ENCODE data around the gene TTC34. TPM values are rescaled to one million over a fixed set of nuclear protein-coding genes. Genes with fewer than 3 reads are reported as not detected.

Gene TTC34
- total RNA-seq, 1 experiment from 2014 or later, result 0.79 TPM

- POLR2A ChIA-PET, result no interaction called here
- no peaks in the 10 kb centered on the region for H3K36me3 ChIP-seq (ENCODE audit: control insufficient read depth, insufficient read depth, low read length)
- no peak overlapping the region for H3K4me3 ChIP-seq (ENCODE audit: low read depth, low read length)
- Mint-ChIP-seq H3K36me3 (ENCODE audit: insufficient read depth, unreplicated experiment) (no peaks in the 10 kb centered on the region), H3K4me1 (ENCODE audit: low read depth, unreplicated experiment) (no peaks in the 10 kb centered on the region), H3K9me3 (ENCODE audit: unreplicated experiment) (no peaks in the 10 kb centered on the region), H3K27ac (ENCODE audit: unreplicated experiment) (no peak overlapping the region), H3K27me3 (ENCODE audit: insufficient read depth, unreplicated experiment) (peaks cover 9% of the 10 kb centered on the region), H3K4me3 (ENCODE audit: unreplicated experiment) (no peak overlapping the region)
- no peak for DNase-seq
- no peaks in the 10 kb centered on the region for H3K27me3 ChIP-seq (replicated peaks; ENCODE audit: control insufficient read depth, insufficient read depth, low read length)
- CTCF ChIA-PET, result interaction anchor here (0.5 kb wide), 1 partner anchor 235 kb away, joined by 3 read pairs; no protein-coding TSS in a partner anchor
- TF ChIP-seq, protein P1, sequence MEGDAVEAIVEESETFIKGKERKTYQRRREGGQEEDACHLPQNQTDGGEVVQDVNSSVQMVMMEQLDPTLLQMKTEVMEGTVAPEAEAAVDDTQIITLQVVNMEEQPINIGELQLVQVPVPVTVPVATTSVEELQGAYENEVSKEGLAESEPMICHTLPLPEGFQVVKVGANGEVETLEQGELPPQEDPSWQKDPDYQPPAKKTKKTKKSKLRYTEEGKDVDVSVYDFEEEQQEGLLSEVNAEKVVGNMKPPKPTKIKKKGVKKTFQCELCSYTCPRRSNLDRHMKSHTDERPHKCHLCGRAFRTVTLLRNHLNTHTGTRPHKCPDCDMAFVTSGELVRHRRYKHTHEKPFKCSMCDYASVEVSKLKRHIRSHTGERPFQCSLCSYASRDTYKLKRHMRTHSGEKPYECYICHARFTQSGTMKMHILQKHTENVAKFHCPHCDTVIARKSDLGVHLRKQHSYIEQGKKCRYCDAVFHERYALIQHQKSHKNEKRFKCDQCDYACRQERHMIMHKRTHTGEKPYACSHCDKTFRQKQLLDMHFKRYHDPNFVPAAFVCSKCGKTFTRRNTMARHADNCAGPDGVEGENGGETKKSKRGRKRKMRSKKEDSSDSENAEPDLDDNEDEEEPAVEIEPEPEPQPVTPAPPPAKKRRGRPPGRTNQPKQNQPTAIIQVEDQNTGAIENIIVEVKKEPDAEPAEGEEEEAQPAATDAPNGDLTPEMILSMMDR (IDR thresholded peaks at IDR 0.05; ENCODE audit: insufficient read depth in 1 of 2, low read depth in 1 of 2, low read length in 1 of 2, severe bottlenecking in 1 of 2, unreplicated experiment in 1 of 2), result no peak
- no peaks in the 10 kb centered on the region for H3K4me1 ChIP-seq
- no peaks in the 10 kb centered on the region for H3K9me3 ChIP-seq
- intact Hi-C loops (cut with micrococcal nuclease; ENCODE audit: unreplicated experiment), result no loop called here
- no TSS peak for BruUV-seq (replicated peaks)
Measured at GRCh38 chr1:2820731-2821372, 19.4 kb upstream of the TTC34 start.

DNA sequence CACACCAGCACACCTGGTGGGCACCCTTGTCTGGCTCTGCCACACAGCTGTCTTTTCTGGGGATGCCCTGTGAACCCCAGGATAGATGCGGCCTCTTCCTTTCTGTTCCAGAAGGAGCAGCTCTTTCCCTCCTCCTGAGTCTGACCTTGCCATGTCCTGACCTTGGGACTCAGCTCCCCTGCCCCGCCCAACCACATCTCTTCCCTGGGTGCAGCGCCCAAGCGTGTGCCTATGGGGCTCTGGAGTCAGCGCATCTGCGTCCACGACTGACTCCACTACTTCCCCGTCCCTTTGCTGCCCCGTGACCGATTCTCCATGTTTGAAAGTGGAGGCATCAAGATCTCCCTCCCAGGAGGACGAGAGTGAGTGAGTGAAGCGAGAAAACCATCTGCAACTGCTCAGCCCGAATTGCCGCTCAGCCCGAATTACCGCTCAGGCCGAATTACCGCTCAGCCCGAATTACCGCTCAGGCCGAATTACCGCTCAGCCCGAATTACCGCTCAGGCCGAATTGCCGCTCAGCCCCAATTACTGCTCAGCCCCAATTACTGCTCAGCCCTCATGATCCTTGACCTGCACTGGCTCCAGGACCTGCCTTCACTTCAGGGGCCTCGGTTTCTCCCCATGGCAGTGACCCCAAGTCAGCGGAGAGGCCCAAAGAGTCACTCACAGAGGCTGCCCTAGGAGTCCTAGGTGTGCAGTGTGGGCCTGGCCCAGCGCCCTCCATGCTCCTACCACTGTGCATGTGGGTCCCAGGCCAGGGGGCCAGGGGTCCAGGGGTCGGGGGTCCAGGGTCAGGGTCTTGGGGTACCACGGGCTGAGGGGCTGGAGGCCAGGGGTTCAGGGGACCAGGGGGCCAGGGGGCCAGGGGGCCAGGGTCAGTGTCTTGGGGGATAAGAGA is 18.6 kb upstream of the TTC34 start:
- H3K27ac Mint-ChIP-seq (ENCODE audit: unreplicated experiment), result no peak overlapping the region
- H3K9me3 Mint-ChIP-seq (ENCODE audit: unreplicated experiment), result no peaks in the 10 kb centered on the region
- ChIA-PET POLR2A (no interaction called here), CTCF (interaction anchor here (0.5 kb wide), 1 partner anchor 234 kb away, joined by 3 read pairs; no protein-coding TSS in a partner anchor)
- no peaks in the 10 kb centered on the region for H3K36me3 Mint-ChIP-seq (ENCODE audit: insufficient read depth, unreplicated experiment)
- H3K4me3 Mint-ChIP-seq (ENCODE audit: unreplicated experiment), result no peak overlapping the region
- DNase-seq, result no peak
- no peaks in the 10 kb centered on the region for H3K36me3 ChIP-seq (ENCODE audit: control insufficient read depth, insufficient read depth, low read length)
- BruUV-seq (replicated peaks), result no TSS peak
- H3K27me3 ChIP-seq (replicated peaks; ENCODE audit: control insufficient read depth, insufficient read depth, low read length), result no peaks in the 10 kb centered on the region
- H3K4me3 ChIP-seq (ENCODE audit: low read depth, low read length), result no peak overlapping the region
- intact Hi-C loops (cut with micrococcal nuclease; ENCODE audit: unreplicated experiment), result no loop called here
- H3K9me3 ChIP-seq, result no peaks in the 10 kb centered on the region
- peaks cover 9% of the 10 kb centered on the region for H3K27me3 Mint-ChIP-seq (ENCODE audit: insufficient read depth, unreplicated experiment)
- H3K4me1 Mint-ChIP-seq (ENCODE audit: low read depth, unreplicated experiment), result no peaks in the 10 kb centered on the region
- TF ChIP-seq, protein P1 (IDR thresholded peaks at IDR 0.05; ENCODE audit: insufficient read depth in 1 of 2, low read depth in 1 of 2, low read length in 1 of 2, severe bottlenecking in 1 of 2, unreplicated experiment in 1 of 2), result no peak
- H3K4me1 ChIP-seq, result no peaks in the 10 kb centered on the region

DNA sequence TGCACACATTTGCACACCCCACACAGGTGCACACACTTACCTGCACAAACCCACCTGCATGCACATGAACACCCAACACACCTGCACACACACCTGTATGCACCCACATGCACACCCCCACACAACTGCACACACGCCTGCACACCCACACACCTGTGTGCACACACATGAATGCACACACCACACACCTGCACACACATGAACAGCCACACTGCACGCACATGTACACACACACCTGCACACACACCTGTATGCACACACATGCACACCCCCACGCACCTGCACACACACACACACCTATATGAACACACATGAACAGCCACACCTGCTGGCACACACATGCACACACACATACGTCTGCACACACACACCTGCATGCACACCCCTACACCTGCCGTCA is 17.9 kb upstream of the TTC34 start:
- TF ChIP-seq, protein P1 (IDR thresholded peaks at IDR 0.05; ENCODE audit: insufficient read depth in 1 of 2, low read depth in 1 of 2, low read length in 1 of 2, severe bottlenecking in 1 of 2, unreplicated experiment in 1 of 2), result no peak
- ChIA-PET CTCF (no interaction called here), POLR2A (no interaction called here)
- DNase-seq, result no peak
- H3K4me3 Mint-ChIP-seq (ENCODE audit: unreplicated experiment), result no peak overlapping the region
- peaks cover 9% of the 10 kb centered on the region for H3K27me3 Mint-ChIP-seq (ENCODE audit: insufficient read depth, unreplicated experiment)
- no peaks in the 10 kb centered on the region for H3K9me3 Mint-ChIP-seq (ENCODE audit: unreplicated experiment)
- no peaks in the 10 kb centered on the region for H3K36me3 Mint-ChIP-seq (ENCODE audit: insufficient read depth, unreplicated experiment)
- Histone ChIP-seq H3K27me3 (replicated peaks; ENCODE audit: control insufficient read depth, insufficient read depth, low read length) (no peaks in the 10 kb centered on the region), H3K36me3 (ENCODE audit: control insufficient read depth, insufficient read depth, low read length) (no peaks in the 10 kb centered on the region), H3K9me3 (no peaks in the 10 kb centered on the region), H3K4me1 (no peaks in the 10 kb centered on the region), H3K4me3 (ENCODE audit: low read depth, low read length) (no peak overlapping the region)
- H3K27ac Mint-ChIP-seq (ENCODE audit: unreplicated experiment), result no peak overlapping the region
- no TSS peak for BruUV-seq (replicated peaks)
- intact Hi-C loops (cut with micrococcal nuclease; ENCODE audit: unreplicated experiment), result no loop called here
- no peaks in the 10 kb centered on the region for H3K4me1 Mint-ChIP-seq (ENCODE audit: low read depth, unreplicated experiment)
